SK-N-SH (cell line): ENCODE measurements around the gene CNOT9. TPM values are rescaled to one million over a fixed set of nuclear protein-coding genes. Genes with fewer than 3 reads are reported as not detected.

Experiments
- CTCF ChIA-PET: fragments of 300-600, 350-600 bp; formaldehyde crosslinking; extraction: SDS; loops from one replicate; lab custom pipeline; 2021; lab: Yijun Ruan, JAX
- POLR2A ChIA-PET: fragments of 350-600 bp; sonication (Branson Sonifier 250); formaldehyde crosslinking; extraction: SDS; loops from one replicate; lab custom pipeline; 2020; ENCODE audit warnings: antibody characterized with exemption, inconsistent platforms; lab: Yijun Ruan, JAX
- DNase-seq: peaks from one replicate; pipeline ENCODE4 v3.0.0; 2012
- H2AFZ ChIP-seq: fragments of 200-600 bp; sonication (generic); 2 replicates; pipeline ENCODE4 v1.8.1; 2016; ENCODE audit warnings: antibody characterized with exemption, mild to moderate bottlenecking, low read depth
- H3F3A ChIP-seq: fragments of 200-600 bp; sonication (generic); replicated peaks from 2 replicates; pipeline ENCODE3; 2016; ENCODE audit warnings: antibody characterized with exemption, mild to moderate bottlenecking; ENCODE audit not compliant: insufficient read depth
- H3K27ac ChIP-seq, 2 experiments: fragments of 200-500 bp in 1 of 2; fragments of 200-600 bp in 1 of 2; sonication (Bioruptor generic) in 1 of 2; sonication (generic), shearing (Covaris generic) in 1 of 2; 2 replicates each; pipeline versions ENCODE4 v1.5.1 to v1.6.1; 2014 to 2016; ENCODE audit warnings: low read depth in 2 of 2, inconsistent platforms in 1 of 2, low read length in 1 of 2, mild to moderate bottlenecking in 1 of 2, mixed read lengths in 1 of 2
- H3K27me3 ChIP-seq: fragments of 200-600 bp; sonication (generic), shearing (Covaris generic); 2 replicates; pipeline ENCODE4 v1.6.1; 2016; ENCODE audit warnings: mixed run types; ENCODE audit not compliant: insufficient read depth
- H3K36me3 ChIP-seq, 2 experiments: fragments of 200-500 bp in 1 of 2; fragments of 200-600 bp in 1 of 2; sonication (Bioruptor generic) in 1 of 2; sonication (generic) in 1 of 2; replicated peaks in 1 of 2; 2 replicates each; pipeline versions ENCODE3 to v1.5.1; 2014 to 2016; ENCODE audit warnings: low read length in 1 of 2, mild to moderate bottlenecking in 1 of 2; ENCODE audit not compliant: insufficient read depth in 2 of 2, control insufficient read depth in 1 of 2
- H3K4me1 ChIP-seq, 2 experiments: fragments of 200-500 bp in 1 of 2; fragments of 200-600 bp in 1 of 2; sonication (Bioruptor generic) in 1 of 2; sonication (generic), shearing (Covaris generic) in 1 of 2; 2 replicates each; pipeline versions ENCODE4 v1.5.1 to v1.6.1; 2014 to 2016; ENCODE audit warnings: low read depth in 1 of 2, low read length in 1 of 2, mixed run types in 1 of 2; ENCODE audit not compliant: insufficient read depth in 2 of 2, control insufficient read depth in 1 of 2
- H3K4me2 ChIP-seq: fragments of 200-600 bp; sonication (generic), shearing (Covaris generic); 2 replicates; pipeline ENCODE4 v1.6.1; 2017; ENCODE audit warnings: mixed run types
- H3K4me3 ChIP-seq, 2 experiments: fragments of 200-500 bp in 1 of 2; fragments of 200-600 bp in 1 of 2; sonication (Bioruptor generic) in 1 of 2; sonication (generic), shearing (Covaris generic) in 1 of 2; 2 replicates each; pipeline versions ENCODE4 v1.5.1 to v1.8.1; 2014 to 2016; ENCODE audit warnings: low read depth in 2 of 2, inconsistent platforms in 1 of 2, low read length in 1 of 2, mild to moderate bottlenecking in 1 of 2, mixed read lengths in 1 of 2, moderate library complexity in 1 of 2
- H3K79me2 ChIP-seq: fragments of 200-600 bp; sonication (generic); 2 replicates; pipeline ENCODE4 v1.8.1; 2017; ENCODE audit warnings: mild to moderate bottlenecking; ENCODE audit not compliant: insufficient read depth
- H3K9ac ChIP-seq: fragments of 200-600 bp; sonication (generic); 2 replicates; pipeline ENCODE4 v1.6.1; 2017; ENCODE audit warnings: mixed run types
- H3K9me2 ChIP-seq: fragments of 200-600 bp; sonication (generic); 2 replicates; pipeline ENCODE4 v1.6.1; 2017; ENCODE audit warnings: mixed run types
- H3K9me3 ChIP-seq: fragments of 200-600 bp; sonication (generic); 2 replicates; pipeline ENCODE4 v1.6.1; 2017; ENCODE audit warnings: mixed run types, mild to moderate bottlenecking, moderate library complexity
- H4K20me1 ChIP-seq: fragments of 200-600 bp; sonication (generic); 2 replicates; pipeline ENCODE4 v1.6.1; 2017; ENCODE audit warnings: mild to moderate bottlenecking, mixed run types; ENCODE audit not compliant: insufficient read depth
- CTCF ChIP-seq: fragments of 200-600 bp; sonication (generic); IDR thresholded peaks from 2 replicates; pipeline ENCODE4 v1.6.1; 2017; ENCODE audit warnings: antibody characterized with exemption, mild to moderate bottlenecking, moderate library complexity
- FOSL2 ChIP-seq: IDR thresholded peaks from 2 replicates; pipeline ENCODE4 v1.4.0; 2012; ENCODE audit warnings: low read depth, mild to moderate bottlenecking, moderate library complexity, borderline replicate concordance
- FOXM1 ChIP-seq: IDR thresholded peaks from 2 replicates; pipeline ENCODE4 v1.4.0; 2012; ENCODE audit warnings: low read depth, mild to moderate bottlenecking
- GATA2 ChIP-seq: sonication (generic); formaldehyde crosslinking; IDR thresholded peaks from 2 replicates; pipeline ENCODE4 v1.5.0; 2020; ENCODE audit warnings: mild to moderate bottlenecking, missing genetic modification reagents
- NFIC ChIP-seq: IDR thresholded peaks from 2 replicates; pipeline ENCODE4 v1.4.0; 2012; ENCODE audit warnings: borderline replicate concordance
- PBX3 ChIP-seq: IDR thresholded peaks from 2 replicates; pipeline ENCODE4; 2012
- RXRA ChIP-seq: IDR thresholded peaks from 2 replicates; pipeline ENCODE4 v1.4.0; 2012; ENCODE audit warnings: low read depth, mild to moderate bottlenecking, borderline replicate concordance
- SIN3A ChIP-seq: IDR thresholded peaks from 2 replicates; pipeline ENCODE4 v1.6.1; 2012; ENCODE audit warnings: low read depth, mild to moderate bottlenecking, low read length, moderate library complexity, borderline replicate concordance
- TEAD4 ChIP-seq: IDR thresholded peaks from 2 replicates; pipeline ENCODE4 v1.4.0; 2012; ENCODE audit warnings: mild to moderate bottlenecking, borderline replicate concordance; ENCODE audit not compliant: insufficient read depth
- WGBS: methylation state at CpG from one replicate; pipeline ENCODE4 v1.1.6; 2017; ENCODE audit warnings: low lambda C conversion rate; 5-methylcytosine and 5-hydroxymethylcytosine counted together
- polyA plus RNA-seq, 3 experiments: library from polyadenylated mRNA; depleted of rRNA; stranded (reverse); fragments of >200 nt; gene quantifications; 2 replicates each; pipeline ENCODE4 v1.2.3, GENCODE V29; 2012

Gene CNOT9
- polyA plus RNA-seq, 1 of the 3 experiments (the other 2 are of a cell fraction), result 36.8 TPM

GRCh38 chr2:218635719-218636118 is 67.1 kb downstream of the CNOT9 start:
- Histone ChIP-seq H4K20me1 (no peaks in the 10 kb centered on the region), H3K9me3 (no peaks in the 10 kb centered on the region), H3K36me3 (peaks cover 30 to 65% of the 10 kb centered on the region in 2 experiments), H3K4me3 (no peak overlapping the region), H3K79me2 (no peaks in the 10 kb centered on the region), H3K4me1 (peaks cover 0 to 4% of the 10 kb centered on the region in 2 experiments; a peak in 1 of 4 replicates), H3K27me3 (no peaks in the 10 kb centered on the region), H3K9ac (no peak overlapping the region), H3K4me2 (no peak overlapping the region), H3F3A (peaks cover 14% of the 10 kb centered on the region), H3K27ac (no peak overlapping the region), H2AFZ (no peak overlapping the region), H3K9me2 (no peaks in the 10 kb centered on the region)
- WGBS, result 91% methylated on average over 5 of the region's 5 CpGs
- no peak for TF ChIP-seq RXRA
- no peak for TF ChIP-seq FOSL2
- no peak for TF ChIP-seq TEAD4
- no peak for TF ChIP-seq FOXM1
- TF ChIP-seq NFIC, result no peak
- TF ChIP-seq SIN3A, result no peak
- ChIA-PET CTCF (interaction anchor here (2.1 kb wide), 1 partner anchor 13 kb away, joined by 5 read pairs; no protein-coding TSS in a partner anchor), POLR2A (no interaction called here)
- DNase-seq, result no peak

GRCh38 chr2:218638372-218638771 is 69.7 kb downstream of the CNOT9 start:
- Histone ChIP-seq H3K9me3 (no peaks in the 10 kb centered on the region), H3K9ac (no peak overlapping the region), H3K4me2 (no peak overlapping the region), H2AFZ (no peak overlapping the region), H3K9me2 (no peaks in the 10 kb centered on the region), H3K79me2 (no peaks in the 10 kb centered on the region), H3K4me3 (no peak overlapping the region), H3K27ac (no peak overlapping the region), H3K36me3 (peaks cover 30 to 77% of the 10 kb centered on the region in 2 experiments), H3F3A (peaks cover 11% of the 10 kb centered on the region), H4K20me1 (no peaks in the 10 kb centered on the region), H3K27me3 (no peaks in the 10 kb centered on the region), H3K4me1 (no peaks in the 10 kb centered on the region)
- ChIA-PET CTCF (interaction anchor here (1.7 kb wide), 1 partner anchor 10 kb away, joined by 8 read pairs; no protein-coding TSS in a partner anchor), POLR2A (no interaction called here)
- WGBS, result 89% methylated on average over 14 of the region's 18 CpGs
- DNase-seq, result no peak
- TF ChIP-seq CTCF (no peak), GATA2 (CRISPR knock-in tag) (no peak), PBX3 (no peak)
- TF ChIP-seq, all 33 proteins: peak for 0
